Endothelial cell of umbilical vein (primary cell): ENCODE results near the gene IGSF9B.

ENCODE experiments used
- CTCF ChIP-seq, 2 donors: IDR thresholded peaks; 1 replicate in 1 of 2; 2 replicates in 1 of 2; pipeline ENCODE4 v1.5.1; 2011; ENCODE audit warnings: low read length in 2 of 2, mild to moderate bottlenecking in 2 of 2, moderate library complexity in 2 of 2, control low read depth in 1 of 2, inconsistent platforms in 1 of 2, low read depth in 1 of 2; ENCODE audit not compliant: insufficient read depth in 1 of 2; ENCODE audit errors: extremely low read depth in 1 of 2
- POLR2A ChIP-seq: IDR thresholded peaks from 2 replicates; pipeline ENCODE4 v1.6.1; 2012; ENCODE audit warnings: low read depth, mild to moderate bottlenecking, control low read depth, low read length

GRCh38 chr11:133936592-133936991 is 20.2 kb downstream of the IGSF9B start:
- no peak for TF ChIP-seq CTCF (IDR thresholded peaks at IDR 0.05; ENCODE audit: extremely low read depth in 1 of 2, insufficient read depth in 1 of 2, low read depth in 1 of 2, low read length in 2 of 2)
- TF ChIP-seq POLR2A: no peak
